PC-9 (cell line): ENCODE measurements around the gene ALDH4A1. TPM values are rescaled to one million over a fixed set of nuclear protein-coding genes. Genes with fewer than 3 reads are reported as not detected.

Source experiments
- BruUV-seq: library from RNA; stranded (reverse); fragments of 400-500 nt; replicated peaks from 2 replicates; lab custom pipeline; 2021; lab: Mats Ljungman, UMichigan
- CTCF ChIA-PET: fragments of 300-600 bp; sonication (Branson Sonifier 250); formaldehyde crosslinking; loops from one replicate; lab custom pipeline; 2022; ENCODE audit warnings: antibody characterized with exemption; lab: Charles Lee
- POLR2A ChIA-PET: fragments of 300-600 bp; sonication (Branson Sonifier 250); formaldehyde crosslinking; loops from one replicate; lab custom pipeline; 2022; ENCODE audit warnings: antibody characterized with exemption; ENCODE audit not compliant: unreplicated experiment; lab: Charles Lee
- DNase-seq, 2 experiments: peaks; one replicate each; pipeline versions ENCODE4 v3.0.0 to v3.0.0-alpha.2; 2015 to 2022; ENCODE audit warnings: mixed read lengths in 1 of 2
- H2AFZ ChIP-seq: fragments of 200-600 bp; sonication (generic); 2 replicates; pipeline ENCODE4 v1.8.1; 2017; ENCODE audit warnings: antibody characterized with exemption
- H3F3A ChIP-seq: fragments of 200-600 bp; sonication (generic); 2 replicates; pipeline ENCODE4 v1.8.1; 2017; ENCODE audit warnings: antibody characterized with exemption, mild to moderate bottlenecking, low read depth; ENCODE audit not compliant: insufficient read depth
- H3K27ac ChIP-seq: fragments of 200-600 bp; sonication (generic); 2 replicates; pipeline ENCODE4 v1.6.1; 2016; ENCODE audit warnings: mixed run types
- H3K27me3 ChIP-seq: fragments of 200-600 bp; sonication (generic); 2 replicates; pipeline ENCODE4 v1.6.1; 2016; ENCODE audit warnings: low read depth, mixed run types; ENCODE audit not compliant: insufficient read depth
- H3K36me3 ChIP-seq: fragments of 200-600 bp; sonication (generic); 2 replicates; pipeline ENCODE4 v1.6.1; 2016; ENCODE audit warnings: low read depth, mixed run types
- H3K4me1 ChIP-seq: fragments of 200-600 bp; sonication (generic); replicated peaks from 2 replicates; pipeline ENCODE4 v1.6.1; 2016; ENCODE audit warnings: mixed run types; ENCODE audit not compliant: insufficient read depth
- H3K4me2 ChIP-seq: fragments of 200-600 bp; sonication (generic); 2 replicates; pipeline ENCODE4 v1.6.1; 2017; ENCODE audit warnings: mixed run types
- H3K4me3 ChIP-seq: fragments of 200-600 bp; sonication (generic); 2 replicates; pipeline ENCODE4 v1.6.1; 2016; ENCODE audit warnings: mixed run types
- H3K79me2 ChIP-seq: fragments of 200-600 bp; sonication (generic); 2 replicates; pipeline ENCODE4 v1.6.1; 2017; ENCODE audit warnings: low read depth, mixed run types
- H3K9me2 ChIP-seq: fragments of 200-600 bp; sonication (generic); 2 replicates; pipeline ENCODE4 v1.8.1; 2017; ENCODE audit warnings: mild to moderate bottlenecking; ENCODE audit not compliant: insufficient read depth
- H3K9me3 ChIP-seq: fragments of 200-600 bp; sonication (generic); 2 replicates; pipeline ENCODE4 v1.8.1; 2016; ENCODE audit warnings: low read depth; ENCODE audit not compliant: insufficient read depth
- H4K20me1 ChIP-seq: fragments of 200-600 bp; sonication (generic); 2 replicates; pipeline ENCODE4 v1.8.1; 2017; ENCODE audit not compliant: insufficient read depth
- EZH2 ChIP-seq: fragments of 200-600 bp; sonication (generic); IDR thresholded peaks from 2 replicates; pipeline ENCODE4 v1.8.0; 2017; ENCODE audit warnings: antibody characterized with exemption, low read depth
- intact Hi-C: fragments of 100-400 bp; cut with micrococcal nuclease; formaldehyde crosslinking; loops from one replicate; pipeline ENCODE4 v1.10.0; 2022; ENCODE audit not compliant: unreplicated experiment
- total RNA-seq: library from RNA; stranded (reverse); gene quantifications from 2 replicates; pipeline ENCODE4 v1.2.3, GENCODE V29; 2021
- TF ChIP-seq, protein P1 (sequence below): fragments of 200-600 bp; sonication (generic); conservative IDR thresholded peaks from 2 replicates; pipeline ENCODE4 v1.6.1; 2017; ENCODE audit warnings: mixed run types, antibody characterized with exemption, mild to moderate bottlenecking, moderate library complexity

Gene ALDH4A1
- total RNA-seq, 1 experiment from 2014 or later: 15.0 TPM

DNA sequence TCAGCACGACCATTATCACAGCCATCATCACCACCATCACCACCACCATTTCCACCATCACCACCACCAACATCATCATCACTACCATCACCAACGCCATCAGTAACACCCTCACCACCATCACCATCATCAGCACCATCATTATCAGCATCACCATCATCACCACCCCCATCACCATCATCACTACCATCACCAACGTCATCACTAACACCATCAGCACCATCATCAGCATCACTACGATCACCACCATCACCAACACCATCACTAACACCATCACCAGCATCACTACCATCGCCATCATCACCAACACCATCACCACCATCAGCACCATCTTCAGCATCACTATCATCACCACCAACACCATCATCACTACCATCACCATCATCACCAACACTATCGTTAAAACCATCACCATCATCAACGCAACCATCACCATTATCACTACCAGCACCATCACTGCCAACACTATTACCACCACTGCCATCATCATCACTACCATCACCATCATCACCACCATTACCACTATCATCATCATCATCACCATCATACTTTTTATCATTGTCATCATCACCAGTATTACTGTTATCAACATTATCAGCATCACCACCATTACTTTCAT, 44.2 kb downstream of the ALDH4A1 start:
- Histone ChIP-seq H3K27me3 (peaks cover 20% of the 10 kb centered on the region; the same call in 1 of the 2 replicates), H3K27ac (no peak overlapping the region), H3K4me1 (no peaks in the 10 kb centered on the region), H2AFZ (no peak overlapping the region), H4K20me1 (no peaks in the 10 kb centered on the region), H3K9me3 (no peaks in the 10 kb centered on the region), H3K4me2 (no peak overlapping the region), H3K36me3 (no peaks in the 10 kb centered on the region), H3K79me2 (no peaks in the 10 kb centered on the region), H3F3A (no peaks in the 10 kb centered on the region), H3K4me3 (no peak overlapping the region), H3K9me2 (no peaks in the 10 kb centered on the region)
- intact Hi-C loops: no loop called here
- BruUV-seq: no TSS peak
- ChIA-PET POLR2A (no interaction called here), CTCF (no interaction called here)
- TF ChIP-seq, protein P1, sequence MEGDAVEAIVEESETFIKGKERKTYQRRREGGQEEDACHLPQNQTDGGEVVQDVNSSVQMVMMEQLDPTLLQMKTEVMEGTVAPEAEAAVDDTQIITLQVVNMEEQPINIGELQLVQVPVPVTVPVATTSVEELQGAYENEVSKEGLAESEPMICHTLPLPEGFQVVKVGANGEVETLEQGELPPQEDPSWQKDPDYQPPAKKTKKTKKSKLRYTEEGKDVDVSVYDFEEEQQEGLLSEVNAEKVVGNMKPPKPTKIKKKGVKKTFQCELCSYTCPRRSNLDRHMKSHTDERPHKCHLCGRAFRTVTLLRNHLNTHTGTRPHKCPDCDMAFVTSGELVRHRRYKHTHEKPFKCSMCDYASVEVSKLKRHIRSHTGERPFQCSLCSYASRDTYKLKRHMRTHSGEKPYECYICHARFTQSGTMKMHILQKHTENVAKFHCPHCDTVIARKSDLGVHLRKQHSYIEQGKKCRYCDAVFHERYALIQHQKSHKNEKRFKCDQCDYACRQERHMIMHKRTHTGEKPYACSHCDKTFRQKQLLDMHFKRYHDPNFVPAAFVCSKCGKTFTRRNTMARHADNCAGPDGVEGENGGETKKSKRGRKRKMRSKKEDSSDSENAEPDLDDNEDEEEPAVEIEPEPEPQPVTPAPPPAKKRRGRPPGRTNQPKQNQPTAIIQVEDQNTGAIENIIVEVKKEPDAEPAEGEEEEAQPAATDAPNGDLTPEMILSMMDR: no peak
- TF ChIP-seq EZH2: no peak
- no peak for DNase-seq

DNA sequence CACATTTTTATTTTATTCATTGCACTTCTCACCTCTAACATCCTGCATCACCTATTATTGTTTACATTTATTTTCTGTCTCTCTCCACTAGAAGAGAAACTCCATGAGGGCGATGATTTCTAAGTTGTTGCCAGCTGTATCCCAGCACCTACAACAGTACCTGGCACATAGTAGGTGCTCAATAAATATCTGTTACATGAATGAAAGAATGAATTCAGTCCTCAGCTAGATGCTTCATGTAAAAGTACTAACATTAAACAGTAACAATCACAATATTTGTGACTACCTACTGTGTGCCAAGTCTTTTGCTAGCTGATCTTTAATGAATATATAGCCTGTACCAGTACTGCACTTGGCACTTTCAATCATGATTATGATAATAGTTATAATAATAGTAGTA, 45.9 kb downstream of the ALDH4A1 start:
- H3K79me2 ChIP-seq: no peaks in the 10 kb centered on the region
- peaks cover 20% of the 10 kb centered on the region; the same call in 1 of the 2 replicates for H3K27me3 ChIP-seq
- no peaks in the 10 kb centered on the region for H4K20me1 ChIP-seq
- no peaks in the 10 kb centered on the region for H3K9me3 ChIP-seq
- POLR2A ChIA-PET: no interaction called here
- no peaks in the 10 kb centered on the region for H3K36me3 ChIP-seq
- CTCF ChIA-PET: no interaction called here
- H3K4me3 ChIP-seq: no peak overlapping the region
- no peak overlapping the region for H3K27ac ChIP-seq
- TF ChIP-seq EZH2: no peak
- no peaks in the 10 kb centered on the region for H3F3A ChIP-seq
- no peaks in the 10 kb centered on the region for H3K4me1 ChIP-seq
- no TSS peak for BruUV-seq
- H2AFZ ChIP-seq: no peak overlapping the region
- no peak overlapping the region for H3K4me2 ChIP-seq
- H3K9me2 ChIP-seq: no peaks in the 10 kb centered on the region
- intact Hi-C loops: no loop called here
- no peak for DNase-seq

DNA sequence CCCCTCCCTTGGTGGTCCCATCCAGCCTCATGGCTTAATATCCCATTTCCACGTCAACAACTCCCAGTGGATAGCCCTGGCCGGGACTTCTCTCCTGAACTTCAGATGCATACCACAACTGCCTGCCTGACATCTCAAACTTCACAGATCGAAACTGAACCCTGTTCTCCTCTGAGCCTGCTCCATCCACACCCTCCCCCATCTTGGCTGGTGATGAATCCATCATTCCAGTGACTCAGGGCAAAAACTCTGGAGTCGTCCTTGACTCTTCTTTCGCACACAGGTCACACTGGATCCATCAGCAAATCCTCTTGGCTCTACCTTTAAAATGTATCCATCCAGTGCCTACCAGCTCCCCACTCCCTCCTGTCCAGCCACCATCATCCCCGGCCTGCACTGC, 46.8 kb downstream of the ALDH4A1 start:
- Histone ChIP-seq H3K27ac (no peak overlapping the region), H3K79me2 (no peaks in the 10 kb centered on the region), H3K4me2 (no peak overlapping the region), H3F3A (no peaks in the 10 kb centered on the region), H3K9me2 (no peaks in the 10 kb centered on the region), H2AFZ (no peak overlapping the region), H3K4me3 (no peak overlapping the region), H3K36me3 (no peaks in the 10 kb centered on the region), H3K9me3 (no peaks in the 10 kb centered on the region), H4K20me1 (no peaks in the 10 kb centered on the region), H3K4me1 (no peaks in the 10 kb centered on the region), H3K27me3 (peaks cover 28% of the 10 kb centered on the region)
- no peak for TF ChIP-seq EZH2
- TF ChIP-seq, protein P1: no peak
- intact Hi-C loops: no loop called here
- ChIA-PET POLR2A (no interaction called here), CTCF (no interaction called here)
- DNase-seq: no peak
- no TSS peak for BruUV-seq
